Transverse colon (tissue), 4 donors: ENCODE data around the gene HAGH. TPM values are rescaled to one million over a fixed set of nuclear protein-coding genes. Genes with fewer than 3 reads are reported as not detected.

Experiments
- DNase-seq: peaks from one replicate; pipeline ENCODE4 v3.0.0-alpha.2; 2019
- H3K27ac ChIP-seq, 4 donors: fragments of 200-600 bp; sonication (generic); 2 replicates each; pipeline ENCODE4 v1.5.1; 2016 to 2018; ENCODE audit warnings: inconsistent platforms in 4 of 4
- H3K27me3 ChIP-seq: fragments of 200-600 bp; sonication (generic); 2 replicates; pipeline ENCODE4 v1.5.1; 2017; ENCODE audit warnings: inconsistent platforms
- H3K36me3 ChIP-seq, 4 donors: fragments of 200-600 bp; sonication (generic); 2 replicates each; pipeline ENCODE4 v1.5.1; 2017 to 2019; ENCODE audit warnings: inconsistent platforms in 4 of 4
- H3K4me1 ChIP-seq, 4 donors: fragments of 200-600 bp; sonication (generic); 2 replicates each; pipeline ENCODE4 v1.5.1; 2017 to 2020; ENCODE audit warnings: inconsistent platforms in 4 of 4
- H3K4me3 ChIP-seq, 4 donors: fragments of 200-600 bp; sonication (generic); 1 replicate in 1 of 4; 2 replicates in 3 of 4; pipeline versions ENCODE4 v1.5.1 to v1.6.1; 2017 to 2019; ENCODE audit warnings: inconsistent platforms in 4 of 4
- H3K9me3 ChIP-seq, 2 donors: fragments of 200-600 bp; sonication (generic); 2 replicates each; pipeline ENCODE4 v1.5.1; 2017 to 2019; ENCODE audit warnings: inconsistent platforms in 2 of 2
- EP300 ChIP-seq: sonication (generic); formaldehyde crosslinking; IDR thresholded peaks from one replicate; pipeline ENCODE4 v1.6.1; 2017; ENCODE audit warnings: antibody characterized with exemption, low read depth
- POLR2A ChIP-seq: fragments of 450-650 bp; IDR thresholded peaks from one replicate; pipeline ENCODE4 v1.6.1; 2016; ENCODE audit warnings: antibody characterized with exemption, mild to moderate bottlenecking, moderate library complexity
- POLR2AphosphoS5 ChIP-seq, 3 donors: sonication (generic); formaldehyde crosslinking; IDR thresholded peaks; one replicate each; pipeline ENCODE4 v1.6.1; 2016; ENCODE audit warnings: antibody characterized with exemption in 3 of 3
- WGBS, 2 donors: methylation state at CpG; one replicate each; pipeline ENCODE4 v1.1.5; 2018; ENCODE audit warnings: low coverage in 1 of 2; 5-methylcytosine and 5-hydroxymethylcytosine counted together
- in situ Hi-C, 4 donors: fragments of 200-750 bp; cut with MboI; loops; one replicate each; pipeline versions ENCODE4 v1.15.0 to v1.15.1; 2017; ENCODE audit warnings: low sequenced_read_pairs in 3 of 4, low pct_ligation_motif_present in 1 of 4, low pct_unique_long_range_greater_than_20kb in 1 of 4
- intact Hi-C: fragments of 100-400 bp; cut with DNase I; formaldehyde crosslinking; loops from one replicate; pipeline ENCODE4 v1.15.1; 2023; ENCODE audit warnings: low total_unique reads
- total RNA-seq, 4 donors: library from RNA; depleted of rRNA; stranded (reverse); fragments of >200 nt; gene quantifications; one replicate each; pipeline ENCODE4 v1.1.0, GENCODE V29; 2016
- TF ChIP-seq, protein P1 (sequence below), 5 experiments: fragments of 200-600 bp in 3 of 5; fragments of 450-650 bp in 2 of 5; sonication (generic) in 3 of 5; IDR thresholded peaks; 1 replicate in 2 of 5; 2 replicates in 3 of 5; pipeline ENCODE4 v1.5.1; 2016 to 2017; ENCODE audit warnings: antibody characterized with exemption in 5 of 5, inconsistent platforms in 3 of 5, mild to moderate bottlenecking in 2 of 5, moderate library complexity in 1 of 5

The HAGH gene
- total RNA-seq, 4 donors from 2014 or later = 40.6 to 403 (median 121) TPM

DNA sequence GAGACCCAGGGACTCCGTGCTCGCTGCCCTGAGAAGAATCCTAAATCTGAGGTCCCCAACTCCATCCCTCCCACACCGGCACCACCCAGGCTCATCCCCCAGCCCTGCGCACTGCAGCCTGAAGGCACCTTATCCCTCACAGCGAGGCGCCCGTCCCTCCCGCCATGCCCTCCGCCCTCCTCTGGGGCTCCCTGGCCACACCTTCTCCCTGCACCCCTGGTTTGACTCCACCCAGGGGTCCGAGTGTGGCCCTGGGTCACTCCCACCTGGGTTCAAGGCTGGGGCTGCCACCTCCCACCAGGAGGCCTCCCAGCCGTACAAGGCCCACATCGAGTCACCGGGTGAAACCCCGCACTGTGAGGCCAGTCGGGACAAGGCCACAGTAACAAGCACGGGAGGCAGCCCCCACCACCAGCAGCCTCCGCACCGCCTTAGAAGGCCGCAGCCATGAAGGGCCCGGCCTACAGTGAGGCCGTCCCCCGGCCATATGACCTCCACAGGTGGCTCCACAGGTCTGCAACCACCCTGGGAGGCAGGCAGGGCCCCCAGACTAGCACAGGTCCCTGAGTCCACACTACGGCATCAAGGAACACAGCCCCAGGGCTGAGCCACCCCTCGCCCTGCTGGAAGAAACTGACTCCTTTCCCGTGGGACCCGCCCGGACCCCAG, 8.3 kb downstream of the HAGH start:
- H3K36me3 ChIP-seq = peaks cover 0 to 35% (median 3%) of the 10 kb centered on the region in 4 donors
- TF ChIP-seq POLR2AphosphoS5 (IDR thresholded peaks at IDR 0.05) (no peak), EP300 (no peak), POLR2A (no peak)
- TF ChIP-seq, protein P1, sequence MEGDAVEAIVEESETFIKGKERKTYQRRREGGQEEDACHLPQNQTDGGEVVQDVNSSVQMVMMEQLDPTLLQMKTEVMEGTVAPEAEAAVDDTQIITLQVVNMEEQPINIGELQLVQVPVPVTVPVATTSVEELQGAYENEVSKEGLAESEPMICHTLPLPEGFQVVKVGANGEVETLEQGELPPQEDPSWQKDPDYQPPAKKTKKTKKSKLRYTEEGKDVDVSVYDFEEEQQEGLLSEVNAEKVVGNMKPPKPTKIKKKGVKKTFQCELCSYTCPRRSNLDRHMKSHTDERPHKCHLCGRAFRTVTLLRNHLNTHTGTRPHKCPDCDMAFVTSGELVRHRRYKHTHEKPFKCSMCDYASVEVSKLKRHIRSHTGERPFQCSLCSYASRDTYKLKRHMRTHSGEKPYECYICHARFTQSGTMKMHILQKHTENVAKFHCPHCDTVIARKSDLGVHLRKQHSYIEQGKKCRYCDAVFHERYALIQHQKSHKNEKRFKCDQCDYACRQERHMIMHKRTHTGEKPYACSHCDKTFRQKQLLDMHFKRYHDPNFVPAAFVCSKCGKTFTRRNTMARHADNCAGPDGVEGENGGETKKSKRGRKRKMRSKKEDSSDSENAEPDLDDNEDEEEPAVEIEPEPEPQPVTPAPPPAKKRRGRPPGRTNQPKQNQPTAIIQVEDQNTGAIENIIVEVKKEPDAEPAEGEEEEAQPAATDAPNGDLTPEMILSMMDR (IDR thresholded peaks at IDR 0.05) = no peak
- H3K4me1 ChIP-seq = no peaks in the 10 kb centered on the region
- H3K27ac ChIP-seq = no peak overlapping the region
- WGBS, 2 donors = 96% methylated on average over 23 of the region's 27 CpGs; no CpG with 5 or more reads in 1 of the 2 donors
- intact Hi-C loops = no loop called here
- in situ Hi-C loops = no loop called here
- no peaks in the 10 kb centered on the region for H3K9me3 ChIP-seq
- H3K27me3 ChIP-seq = no peaks in the 10 kb centered on the region
- DNase-seq = no peak
- H3K4me3 ChIP-seq = no peak overlapping the region

DNA sequence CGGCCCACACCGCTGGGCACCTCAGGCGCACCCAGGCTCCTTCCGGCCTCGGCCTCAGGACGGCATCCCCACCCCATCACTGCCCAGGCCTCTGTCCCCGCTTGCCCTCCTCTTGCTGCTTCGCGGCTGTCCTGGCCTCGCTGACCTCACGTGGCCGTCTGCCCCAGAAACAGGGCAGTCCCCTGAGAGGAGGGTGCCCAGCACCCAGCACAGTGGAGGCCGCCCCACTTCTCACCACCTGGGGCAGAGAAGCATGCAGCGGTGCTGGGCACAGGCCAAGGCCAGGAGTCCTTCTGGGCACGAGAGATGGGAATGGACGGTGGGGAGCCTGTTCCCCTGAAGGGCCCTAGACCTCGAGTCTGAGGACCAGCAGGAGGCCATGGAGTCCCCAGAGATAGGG, 8.9 kb downstream of the HAGH start:
- peaks cover 0 to 5% (median 4%) of the 10 kb centered on the region in 4 donors for H3K4me1 ChIP-seq
- peaks cover 0 to 35% (median 3%) of the 10 kb centered on the region in 4 donors for H3K36me3 ChIP-seq
- no peaks in the 10 kb centered on the region for H3K27me3 ChIP-seq
- TF ChIP-seq EP300 (no peak), POLR2AphosphoS5 (IDR thresholded peaks at IDR 0.05) (no peak), POLR2A (no peak)
- TF ChIP-seq, protein P1 (IDR thresholded peaks at IDR 0.05) = no peak
- no peak overlapping the region for H3K4me3 ChIP-seq
- no peak overlapping the region for H3K27ac ChIP-seq
- in situ Hi-C loops (no loop called here), intact Hi-C loops (no loop called here)
- 94% methylated on average over 17 of the region's 17 CpGs; no CpG with 5 or more reads in 1 of the 2 donors for WGBS, 2 donors
- H3K9me3 ChIP-seq = no peaks in the 10 kb centered on the region
- no peak for DNase-seq

DNA sequence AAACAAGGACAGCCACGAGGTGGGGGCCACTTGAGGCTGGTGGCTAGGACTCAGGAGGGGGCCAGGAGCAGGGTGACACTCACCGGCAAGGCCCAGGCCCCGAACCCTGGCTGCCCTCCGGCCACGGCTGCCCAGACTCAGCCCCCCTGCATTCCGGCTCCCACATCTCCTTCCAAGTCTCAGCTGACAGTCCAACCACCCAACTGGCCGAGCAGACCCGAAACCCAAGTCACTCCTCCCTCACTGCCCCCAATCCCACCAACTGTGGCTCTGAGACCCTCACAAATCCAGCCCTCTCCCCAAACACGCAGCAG, 9.4 kb downstream of the HAGH start:
- Histone ChIP-seq H3K4me1 (peaks cover 0 to 8% (median 6%) of the 10 kb centered on the region in 4 donors), H3K27me3 (no peaks in the 10 kb centered on the region), H3K36me3 (peaks cover 0 to 30% (median 3%) of the 10 kb centered on the region in 4 donors), H3K9me3 (no peaks in the 10 kb centered on the region), H3K27ac (no peak overlapping the region), H3K4me3 (no peak overlapping the region)
- in situ Hi-C loops (no loop called here), intact Hi-C loops (no loop called here)
- WGBS, 2 donors = 95% methylated on average over 9 of the region's 9 CpGs; no CpG with 5 or more reads in 1 of the 2 donors
- DNase-seq = no peak
- TF ChIP-seq POLR2A (no peak), POLR2AphosphoS5 (IDR thresholded peaks at IDR 0.05) (no peak), EP300 (no peak)
- TF ChIP-seq, protein P1 (IDR thresholded peaks at IDR 0.05) = no peak

DNA sequence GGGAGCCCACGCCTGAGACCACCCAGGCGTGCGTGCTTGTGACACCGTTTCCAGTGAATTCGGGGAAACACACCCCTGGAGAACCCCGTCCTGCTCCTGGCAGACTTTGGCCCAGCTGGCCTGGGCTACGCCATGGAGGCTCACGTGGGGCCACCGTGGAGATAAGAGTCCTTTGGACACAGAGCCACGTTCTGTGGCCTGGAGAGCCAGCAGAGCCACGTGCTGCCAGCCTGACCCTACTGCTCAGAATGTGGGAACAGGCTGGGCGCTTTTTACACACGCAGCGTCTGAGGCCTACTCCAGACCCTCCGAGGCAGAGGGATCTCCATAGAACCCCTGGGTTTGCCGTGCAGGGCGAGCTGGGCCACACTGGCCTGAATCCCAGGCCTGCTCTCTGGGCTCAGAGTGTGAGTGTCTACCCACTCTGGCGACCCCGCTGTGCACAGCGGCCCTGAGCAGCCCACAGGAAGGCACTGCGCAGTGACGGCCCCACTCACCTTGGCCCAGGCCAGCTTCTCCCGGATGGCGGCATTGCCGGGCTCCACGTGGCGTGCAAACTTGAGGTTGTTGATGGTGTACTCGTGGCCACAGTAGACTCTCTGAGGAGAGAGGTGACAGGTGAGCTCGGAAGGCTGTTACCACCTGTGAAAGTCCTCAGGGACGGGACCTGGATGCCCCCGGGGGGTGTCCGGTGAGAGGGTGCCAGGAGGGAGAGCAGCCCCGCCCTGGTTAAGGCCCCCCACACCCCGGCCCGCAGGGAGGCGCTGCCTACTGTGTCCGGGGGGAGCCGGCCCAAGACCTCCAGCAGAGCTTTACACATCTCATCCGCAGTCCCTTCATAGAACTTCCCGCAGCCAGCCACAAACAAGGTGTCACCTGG, 10.0 kb downstream of the HAGH start:
- H3K9me3 ChIP-seq = no peaks in the 10 kb centered on the region
- in situ Hi-C loops (no loop called here), intact Hi-C loops (no loop called here)
- TF ChIP-seq EP300 (no peak), POLR2AphosphoS5 (IDR thresholded peaks at IDR 0.05) (no peak), POLR2A (no peak)
- TF ChIP-seq, protein P1 (IDR thresholded peaks at IDR 0.05) = no peak
- no peak for DNase-seq
- H3K4me1 ChIP-seq = peaks cover 0 to 8% (median 6%) of the 10 kb centered on the region in 4 donors
- H3K36me3 ChIP-seq = peaks cover 0 to 24% (median 3%) of the 10 kb centered on the region in 4 donors
- H3K27me3 ChIP-seq = no peaks in the 10 kb centered on the region
- WGBS, 2 donors = 74 to 92% methylated on average over 4 to 33 of the region's 40 CpGs
- H3K27ac ChIP-seq = no peak overlapping the region
- no peak overlapping the region for H3K4me3 ChIP-seq
